Measurements from ENCODE around the gene NALF2.

NALF2 gene

DNA sequence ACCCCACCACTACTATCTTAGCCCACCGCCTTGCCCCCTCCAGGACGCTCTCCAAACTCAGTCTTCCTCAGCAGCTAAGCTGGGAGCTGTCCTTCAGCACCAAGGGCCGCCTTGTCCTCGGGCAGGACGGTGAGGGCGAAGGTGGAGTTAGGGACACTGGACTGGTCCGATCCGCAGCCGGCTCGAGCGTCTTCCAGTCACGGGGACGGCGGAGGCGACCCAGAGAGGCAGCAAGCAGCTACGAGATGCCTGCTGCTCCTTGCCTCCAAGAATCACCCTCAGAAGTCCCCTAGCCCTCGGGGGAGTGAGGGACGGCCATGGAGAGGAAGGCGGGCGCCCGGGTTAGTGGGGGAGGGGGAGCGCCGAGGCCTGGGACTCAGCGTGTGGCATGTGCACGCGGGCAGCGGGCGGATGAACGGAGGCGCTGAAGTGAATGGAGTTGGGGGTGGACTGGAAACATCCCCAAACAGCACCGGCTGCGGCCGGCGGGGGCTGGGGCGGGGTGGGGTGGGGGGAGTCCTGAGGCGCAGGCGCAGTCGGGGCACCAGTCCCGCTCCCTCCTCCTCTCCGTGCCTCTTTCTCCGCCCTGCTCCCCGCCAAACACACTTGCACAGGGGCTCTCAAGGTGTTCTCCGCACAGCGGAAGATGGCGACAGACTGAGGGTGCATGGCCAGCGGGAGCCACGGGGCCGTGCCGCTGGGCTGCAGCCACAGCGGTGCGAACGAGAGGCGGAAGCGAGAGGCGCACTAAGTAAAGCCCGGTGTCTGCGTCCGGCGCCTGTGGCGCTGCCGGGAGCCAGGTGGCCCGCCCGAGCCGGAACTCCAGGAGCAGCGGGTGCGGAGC, at the start of gene NALF2:
Gene NALF2 (plus strand): TSS at position 545 of the 844 bp plus-strand sequence. CDS start 957 bp downstream, outside the sequence.
- DNase-seq, result peak; percentile 56

DNA sequence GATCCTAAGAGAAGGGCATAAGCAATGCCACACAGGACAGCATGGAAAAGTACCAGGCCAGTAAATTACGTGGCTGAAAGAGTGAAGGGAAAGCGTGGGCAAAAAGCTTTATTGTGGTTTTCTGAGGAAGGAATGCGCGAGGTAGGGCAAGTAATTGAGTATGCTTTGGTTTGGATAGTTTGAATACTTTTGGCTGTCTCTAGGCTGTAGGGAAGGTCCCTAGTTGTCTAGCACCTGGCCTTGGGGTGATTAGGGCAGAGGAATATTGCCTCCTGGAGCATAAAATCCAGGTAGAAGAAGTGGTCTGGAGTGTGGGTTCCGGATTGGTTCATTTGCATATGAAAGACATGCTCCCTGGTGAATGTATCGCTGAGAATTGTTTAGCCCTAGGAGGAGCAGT, 46.4 kb upstream of the NALF2 start:
- no peak for DNase-seq

DNA sequence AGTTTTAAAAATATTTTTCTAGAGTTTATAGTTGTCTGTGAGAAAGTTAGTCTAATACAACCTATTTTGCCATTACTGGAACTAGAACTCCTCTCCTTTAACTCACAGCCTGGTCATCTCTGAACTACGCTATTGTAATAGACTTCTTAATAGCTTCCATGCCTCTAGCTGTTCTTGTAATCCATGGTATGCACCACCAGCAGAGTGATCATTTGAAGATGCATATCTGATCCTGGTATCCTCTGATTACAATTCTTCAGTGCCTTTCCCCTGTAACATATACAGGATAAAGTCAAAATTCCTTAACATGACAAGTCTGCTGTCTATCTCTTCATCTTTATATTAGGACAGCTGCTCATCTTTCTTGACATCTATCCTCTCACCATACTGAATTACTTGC, 37.6 kb upstream of the NALF2 start:
- DNase-seq, result no peak

DNA sequence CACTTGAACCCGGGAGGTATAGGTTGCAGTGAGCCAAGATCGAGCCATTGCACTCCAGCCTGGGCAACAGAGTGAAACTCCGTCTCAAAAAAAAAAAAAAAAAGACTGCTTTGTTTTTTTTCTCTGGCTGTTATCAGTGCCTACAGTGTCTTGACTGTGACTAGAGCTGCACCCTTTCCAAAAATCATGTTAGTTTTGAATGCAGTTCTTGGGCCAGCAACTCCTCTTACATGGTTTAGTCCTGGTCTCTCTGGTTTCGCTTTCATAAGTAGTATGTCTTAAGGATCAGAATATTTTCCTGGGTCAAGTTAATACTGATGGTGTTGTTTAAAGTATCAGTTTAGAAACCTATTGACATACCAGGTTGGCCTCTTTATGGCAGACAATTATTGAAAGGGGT, 34.2 kb upstream of the NALF2 start:
- DNase-seq, result no peak

GRCh38 chrX:69489625-69490024, 14.5 kb upstream of the NALF2 start:
- no peak for DNase-seq

GRCh38 chrX:69493193-69493592, 10.9 kb upstream of the NALF2 start:
- DNase-seq, result peak; percentile 51

DNA sequence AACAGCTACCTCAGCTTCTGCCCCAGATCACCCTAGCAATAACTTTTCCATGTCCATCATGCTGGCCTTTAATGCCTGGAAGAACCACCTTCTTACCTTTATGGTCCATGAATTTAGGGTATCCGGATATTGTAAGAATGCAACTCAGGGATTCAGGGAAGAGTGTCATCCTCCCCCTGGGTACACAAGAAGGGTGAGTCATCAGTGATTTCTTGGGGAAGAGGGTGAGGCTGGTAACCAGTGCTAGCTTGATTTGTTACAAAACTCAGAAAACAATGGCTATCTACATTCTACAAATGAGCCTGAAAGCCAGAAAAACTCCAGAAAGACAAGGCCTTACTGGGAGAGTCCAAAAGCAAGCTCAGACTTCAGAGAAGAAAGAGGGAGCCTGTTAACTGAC, 10.4 kb upstream of the NALF2 start:
- DNase-seq, result no peak

DNA sequence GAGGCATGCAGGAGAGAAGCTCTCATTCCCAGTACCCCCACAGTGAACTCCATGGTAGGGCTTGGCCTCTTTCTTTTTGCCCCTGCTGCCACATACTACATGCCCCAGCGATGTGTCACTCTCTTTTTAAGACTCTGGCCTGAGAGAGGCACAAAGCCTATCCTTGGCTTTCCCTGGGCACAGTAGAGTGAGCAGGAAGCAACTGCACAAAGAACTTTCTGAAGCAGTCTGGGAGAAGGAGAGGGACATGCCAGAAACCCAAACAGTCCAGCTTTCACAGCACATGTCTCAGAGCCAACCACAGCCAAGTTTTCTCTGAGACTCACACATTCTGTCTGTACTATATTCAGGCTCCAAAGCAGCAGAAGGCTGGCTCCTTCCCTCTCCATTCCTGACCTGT, 7.9 kb upstream of the NALF2 start:
- no peak for DNase-seq

DNA sequence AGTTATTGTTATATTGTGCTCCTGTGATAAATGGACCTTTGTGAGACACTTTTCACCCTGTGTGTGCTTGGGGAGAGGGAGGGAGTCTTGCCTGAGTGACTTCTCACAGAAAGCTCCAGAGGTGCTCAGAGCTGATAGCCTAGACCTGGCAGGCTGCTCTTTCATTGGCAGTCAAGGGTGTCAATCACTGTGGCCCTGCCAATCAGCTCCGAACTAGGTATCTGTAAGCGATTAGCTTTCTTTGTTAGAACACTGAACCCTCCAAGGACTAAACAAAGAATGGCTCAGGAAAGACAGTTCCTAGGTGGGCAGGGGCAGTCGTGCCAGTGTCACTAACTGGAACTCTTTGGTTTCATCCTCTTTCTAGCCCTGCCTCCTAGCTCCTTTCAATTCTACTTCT, 2.7 kb upstream of the NALF2 start:
- DNase-seq, result no peak

GRCh38 chrX:69503228-69503781, 821 bp upstream of the NALF2 start:
- DNase-seq, result no peak

DNA sequence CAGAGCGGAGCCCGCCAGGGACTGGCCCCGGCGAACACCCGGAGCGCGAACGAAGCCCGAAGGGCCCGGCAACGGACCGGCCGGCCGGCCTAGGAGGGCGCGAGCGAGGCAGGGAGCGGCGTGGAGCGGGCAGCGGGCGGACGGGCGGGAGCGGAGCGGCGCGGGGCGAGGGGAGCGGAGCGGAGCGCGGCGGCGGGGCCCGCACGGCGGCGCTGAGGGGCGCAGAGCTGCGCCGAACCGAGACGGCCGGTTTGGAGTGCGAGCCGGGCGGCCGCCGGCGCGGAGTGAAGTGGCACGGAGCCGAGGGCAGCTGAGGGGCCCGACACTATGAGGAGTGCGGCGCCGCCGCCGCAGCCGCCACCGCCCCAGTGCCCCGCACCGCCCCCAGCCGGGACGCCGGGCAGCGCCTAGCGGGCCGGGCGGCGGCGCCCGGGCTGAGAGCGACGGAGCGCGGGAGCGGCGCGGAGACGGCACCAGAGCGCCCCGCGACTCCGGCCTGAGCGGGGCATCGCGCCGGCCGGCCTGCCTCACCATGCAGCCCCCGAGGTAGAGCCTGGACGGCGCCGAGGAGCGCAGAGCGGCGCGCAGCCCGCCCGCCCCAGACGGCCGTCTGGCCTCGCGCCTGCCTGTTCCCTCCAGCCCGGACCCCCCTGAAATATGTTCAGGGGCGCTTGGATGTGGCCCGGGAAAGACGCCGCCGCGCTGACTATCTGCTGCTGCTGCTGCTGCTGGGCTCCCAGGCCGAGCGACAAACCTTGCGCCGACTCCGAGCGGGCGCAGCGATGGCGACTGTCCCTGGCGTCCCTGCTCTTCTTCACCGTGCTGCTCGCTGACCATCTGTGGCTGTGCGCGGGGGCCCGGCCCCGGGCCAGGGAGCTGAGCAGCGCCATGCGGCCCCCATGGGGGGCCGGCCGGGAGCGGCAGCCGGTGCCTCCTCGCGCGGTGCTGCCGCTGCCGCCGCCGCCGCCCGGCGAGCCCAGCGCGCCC, 793 bp downstream of the NALF2 start:
- no peak for DNase-seq

DNA sequence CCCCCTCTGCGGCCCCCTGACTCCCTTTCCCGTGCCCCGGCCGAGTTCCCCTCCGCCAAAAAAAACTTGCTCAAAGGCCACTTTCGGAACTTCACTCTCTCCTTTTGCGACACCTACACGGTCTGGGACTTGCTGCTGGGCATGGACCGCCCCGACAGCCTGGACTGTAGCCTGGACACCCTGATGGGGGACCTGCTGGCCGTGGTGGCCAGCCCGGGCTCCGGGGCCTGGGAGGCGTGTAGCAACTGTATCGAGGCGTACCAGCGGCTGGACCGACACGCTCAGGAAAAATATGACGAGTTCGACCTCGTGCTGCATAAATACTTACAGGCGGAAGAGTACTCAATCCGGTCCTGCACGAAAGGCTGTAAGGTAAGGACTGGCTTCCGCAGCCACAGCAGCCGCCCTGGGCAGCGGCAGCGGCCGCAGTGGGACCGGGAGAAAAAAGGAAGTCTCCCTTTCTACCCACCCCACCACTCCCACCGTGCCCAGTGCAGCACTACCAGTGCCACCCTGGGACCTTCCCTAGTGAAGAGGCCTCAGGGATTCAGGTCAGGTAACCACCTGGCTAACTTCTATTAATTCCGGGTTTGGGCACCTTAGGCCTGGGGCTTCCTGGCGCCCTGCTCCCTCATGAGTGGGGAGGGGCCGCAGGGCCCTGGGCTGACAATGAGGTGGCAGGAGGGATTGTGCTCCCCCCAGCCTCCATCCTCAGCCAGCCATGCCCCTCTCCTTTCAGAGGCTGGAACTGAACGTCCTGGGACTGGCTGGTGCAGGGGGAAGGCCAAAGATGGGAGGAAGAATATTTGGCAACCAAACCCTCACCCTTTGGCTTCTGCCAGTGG, 1.9 kb downstream of the NALF2 start:
- DNase-seq, result no peak

GRCh38 chrX:69506617-69507499, 2.7 kb downstream of the NALF2 start:
- DNase-seq, result no peak

DNA sequence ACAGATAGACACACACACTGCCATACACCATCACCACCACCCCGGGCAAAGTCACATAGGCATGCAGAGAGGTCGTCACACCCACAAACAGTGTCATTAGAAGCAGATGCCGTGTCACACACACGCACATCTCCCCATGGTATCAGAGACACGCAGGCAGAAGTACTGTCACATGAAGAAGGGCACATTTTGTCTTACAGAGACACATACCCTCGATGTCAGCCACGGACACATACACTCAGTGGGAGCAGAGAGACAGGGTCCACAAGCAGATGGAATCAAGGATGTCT, 3.3 kb downstream of the NALF2 start:
- no peak for DNase-seq

GRCh38 chrX:69508610-69509009, 4.5 kb downstream of the NALF2 start:
- no peak for DNase-seq

DNA sequence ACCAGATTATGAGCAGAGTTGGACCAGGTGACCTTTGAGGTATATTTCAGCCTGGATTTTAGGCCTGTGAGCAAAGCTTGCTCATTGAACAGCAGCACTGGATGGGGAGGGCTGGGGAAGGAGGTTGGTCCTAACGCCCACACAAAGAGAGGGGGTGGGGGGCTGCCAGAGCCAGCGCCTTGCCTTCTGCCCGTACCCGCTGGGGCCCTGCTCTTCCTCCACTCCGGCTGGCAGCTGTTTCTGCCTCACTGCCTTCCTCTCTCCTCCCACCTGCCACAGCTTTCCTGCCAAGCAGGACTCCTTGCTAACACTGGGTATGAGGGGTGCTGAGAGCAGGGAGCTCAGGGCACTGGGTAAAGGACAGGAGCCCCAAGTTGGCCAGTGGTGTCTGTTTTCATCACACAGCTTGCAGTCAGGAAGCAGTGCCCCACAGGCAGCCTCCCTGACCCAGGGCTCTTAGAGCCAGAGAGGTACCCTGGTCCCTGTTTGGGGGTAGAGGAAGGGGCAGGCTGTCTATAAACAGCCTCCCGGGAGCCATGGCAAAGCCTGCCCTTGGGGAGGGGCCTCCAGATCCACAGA, 6.1 kb downstream of the NALF2 start:
- no peak for DNase-seq

DNA sequence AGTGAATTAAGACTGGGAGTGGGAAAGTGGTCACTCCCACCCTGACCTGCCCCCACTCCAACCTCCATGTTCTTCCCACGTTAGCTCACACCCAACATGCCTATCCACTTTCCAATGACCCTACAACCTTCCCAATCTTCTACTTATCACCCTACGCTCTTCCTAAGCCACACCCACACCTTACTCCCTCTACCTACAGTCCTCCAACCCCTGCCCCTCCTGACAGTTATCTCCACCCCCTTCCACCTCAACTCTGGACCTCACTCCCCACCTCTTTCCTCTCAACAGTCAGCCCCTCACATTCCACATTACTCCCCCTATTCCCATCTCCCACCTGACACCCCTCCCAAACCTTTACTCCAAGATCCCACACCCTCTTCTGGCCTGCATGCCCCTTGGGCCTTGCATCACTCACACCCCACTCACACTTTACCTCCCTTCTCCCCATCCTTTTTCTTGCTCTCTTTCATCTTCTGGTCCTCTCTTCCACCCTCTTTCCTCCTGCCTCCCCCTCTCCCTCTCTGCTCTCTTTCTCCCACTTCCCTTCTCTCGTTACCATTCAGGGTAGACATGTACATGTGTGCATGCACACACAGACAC, 6.9 kb downstream of the NALF2 start:
- DNase-seq, result no peak

DNA sequence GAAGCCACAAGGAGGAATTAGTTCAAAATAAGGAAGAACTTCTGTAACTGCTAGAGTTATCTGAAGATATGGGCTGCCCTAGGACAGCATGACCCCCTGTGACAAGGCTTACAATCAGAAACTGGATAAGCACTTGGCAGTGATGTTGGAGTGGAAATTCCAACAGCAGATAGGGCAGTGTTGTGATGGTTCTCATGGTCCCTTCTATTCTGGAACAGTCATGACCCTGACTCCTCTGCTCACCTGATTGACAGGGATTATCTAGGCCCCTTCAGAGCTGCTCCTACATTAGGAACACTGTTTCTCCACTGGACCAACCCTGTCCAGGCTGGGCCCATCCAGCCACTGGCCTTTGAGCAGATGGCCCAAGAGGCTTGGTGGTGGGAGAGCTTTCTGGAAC, 17.9 kb downstream of the NALF2 start:
- DNase-seq, result no peak

GRCh38 chrX:69523314-69523713, 19.2 kb downstream of the NALF2 start:
- no peak for DNase-seq

GRCh38 chrX:69524781-69525363, 20.7 kb downstream of the NALF2 start:
- no peak for DNase-seq

DNA sequence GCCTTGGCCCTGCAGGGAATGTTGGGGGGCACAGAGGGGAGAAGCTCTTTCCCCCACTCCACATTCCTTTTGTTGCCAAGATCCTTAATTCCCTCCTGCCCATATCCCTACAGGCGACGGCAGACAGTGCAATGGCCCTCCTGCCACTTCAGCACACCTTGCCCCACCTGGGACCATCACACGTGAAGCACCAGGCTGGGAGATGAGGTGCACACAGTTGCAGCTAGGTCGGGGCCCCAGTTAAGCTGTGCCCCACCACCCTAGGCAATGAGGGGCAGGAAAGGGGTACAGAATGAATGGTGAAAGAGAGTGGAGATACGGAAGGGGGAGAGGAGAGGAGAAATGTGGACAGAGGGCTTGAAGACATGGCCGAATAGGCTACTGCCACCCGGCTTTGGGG, 26.2 kb downstream of the NALF2 start:
- no peak for DNase-seq
